IPS-15b (cell line): ENCODE data around the gene TNRC6C.
A peak's percentile ranks its signal among the peaks of the same experiment; 100 is the strongest.

Source experiments
- H3K27me3 ChIP-seq: one replicate; pipeline ENCODE4 v1.6.1; 2013; ENCODE audit warnings: low read length; ENCODE audit not compliant: control insufficient read depth, insufficient read depth
- H3K36me3 ChIP-seq: one replicate; pipeline ENCODE4 v1.6.1; 2013; ENCODE audit warnings: low read length; ENCODE audit not compliant: control insufficient read depth, insufficient read depth
- H3K4me1 ChIP-seq: one replicate; pipeline ENCODE4 v1.6.1; 2013; ENCODE audit warnings: mild to moderate bottlenecking, low read length; ENCODE audit not compliant: control insufficient read depth, insufficient read depth
- H3K4me3 ChIP-seq: one replicate; pipeline ENCODE4 v1.5.1; 2013; ENCODE audit warnings: low read depth, low read length
- H3K9ac ChIP-seq: one replicate; pipeline ENCODE4 v1.6.1; 2013; ENCODE audit warnings: low read depth, mild to moderate bottlenecking, low read length
- H3K9me3 ChIP-seq: one replicate; pipeline ENCODE4 v1.6.1; 2013; ENCODE audit warnings: mild to moderate bottlenecking, low read length; ENCODE audit not compliant: control insufficient read depth, insufficient read depth

Gene TNRC6C

GRCh38 chr17:78123258-78123929 is 164.9 kb downstream of the TNRC6C start:
- H3K9me3 ChIP-seq: no peaks in the 10 kb centered on the region
- no peak overlapping the region for H3K4me3 ChIP-seq
- H3K4me1 ChIP-seq: peaks cover 4% of the 10 kb centered on the region
- H3K36me3 ChIP-seq: peaks cover 36% of the 10 kb centered on the region
- H3K9ac ChIP-seq: no peak overlapping the region
- no peaks in the 10 kb centered on the region for H3K27me3 ChIP-seq

DNA sequence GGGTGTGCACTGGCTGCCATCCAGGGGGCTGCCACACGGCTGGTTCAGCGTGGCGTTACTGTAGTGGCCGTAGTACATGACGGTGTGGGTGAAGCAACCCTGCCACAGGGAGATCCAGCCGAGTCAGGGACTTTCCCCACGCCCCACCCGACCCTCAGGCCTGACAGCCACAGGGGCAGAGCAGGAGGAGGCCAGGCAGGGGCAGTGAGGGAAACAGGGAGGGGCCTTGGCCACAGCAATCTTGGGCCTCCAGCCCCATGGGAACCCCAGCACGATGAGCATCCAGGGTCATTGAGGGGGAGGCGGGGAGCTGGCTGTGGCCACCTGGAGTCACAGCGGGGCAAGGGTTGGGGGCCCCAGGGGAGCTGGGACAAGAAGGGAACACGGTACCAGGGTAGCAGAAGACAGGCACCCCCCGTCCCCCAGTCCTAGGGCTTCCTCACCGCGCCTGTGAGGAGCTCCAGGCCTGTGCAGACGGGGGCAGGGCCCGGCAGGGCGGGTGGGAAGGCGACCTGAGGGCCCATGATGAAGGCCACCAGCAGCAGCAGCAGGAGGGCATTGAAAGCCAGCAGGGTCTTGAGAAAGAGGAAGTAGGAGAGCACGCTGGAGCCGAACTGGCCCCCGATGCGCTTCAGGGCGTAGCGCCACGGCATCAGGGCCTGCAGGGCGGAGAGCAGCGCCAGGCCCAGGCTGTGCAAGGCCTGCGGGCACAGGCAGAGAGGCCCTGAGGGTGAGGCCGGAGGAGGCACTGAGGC is 165.8 kb downstream of the TNRC6C start:
- no peak overlapping the region for H3K9ac ChIP-seq
- H3K4me3 ChIP-seq: no peak overlapping the region
- no peaks in the 10 kb centered on the region for H3K9me3 ChIP-seq
- H3K27me3 ChIP-seq: peaks cover 1% of the 10 kb centered on the region
- peaks cover 6% of the 10 kb centered on the region for H3K4me1 ChIP-seq
- H3K36me3 ChIP-seq: peaks cover 36% of the 10 kb centered on the region

DNA sequence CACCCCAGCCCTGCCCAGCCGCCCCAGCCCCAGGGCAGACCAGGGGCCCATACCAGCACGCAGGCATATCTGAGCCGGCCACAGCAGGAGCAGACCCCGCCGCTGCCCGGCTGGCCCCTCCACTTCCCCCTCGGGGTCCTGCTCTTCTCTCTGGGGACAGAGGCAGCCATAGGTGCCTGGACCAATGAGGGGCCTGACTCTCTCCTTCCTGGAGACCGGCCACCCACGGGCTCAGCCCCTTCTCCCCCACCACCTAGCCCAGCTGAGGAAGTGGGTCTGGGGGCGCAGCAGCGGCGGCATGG is 166.3 kb downstream of the TNRC6C start:
- no peaks in the 10 kb centered on the region for H3K9me3 ChIP-seq
- peaks cover 6% of the 10 kb centered on the region for H3K4me1 ChIP-seq
- no peak overlapping the region for H3K9ac ChIP-seq
- peaks cover 36% of the 10 kb centered on the region for H3K36me3 ChIP-seq
- H3K27me3 ChIP-seq: peaks cover 3% of the 10 kb centered on the region
- H3K4me3 ChIP-seq: no peak overlapping the region

DNA sequence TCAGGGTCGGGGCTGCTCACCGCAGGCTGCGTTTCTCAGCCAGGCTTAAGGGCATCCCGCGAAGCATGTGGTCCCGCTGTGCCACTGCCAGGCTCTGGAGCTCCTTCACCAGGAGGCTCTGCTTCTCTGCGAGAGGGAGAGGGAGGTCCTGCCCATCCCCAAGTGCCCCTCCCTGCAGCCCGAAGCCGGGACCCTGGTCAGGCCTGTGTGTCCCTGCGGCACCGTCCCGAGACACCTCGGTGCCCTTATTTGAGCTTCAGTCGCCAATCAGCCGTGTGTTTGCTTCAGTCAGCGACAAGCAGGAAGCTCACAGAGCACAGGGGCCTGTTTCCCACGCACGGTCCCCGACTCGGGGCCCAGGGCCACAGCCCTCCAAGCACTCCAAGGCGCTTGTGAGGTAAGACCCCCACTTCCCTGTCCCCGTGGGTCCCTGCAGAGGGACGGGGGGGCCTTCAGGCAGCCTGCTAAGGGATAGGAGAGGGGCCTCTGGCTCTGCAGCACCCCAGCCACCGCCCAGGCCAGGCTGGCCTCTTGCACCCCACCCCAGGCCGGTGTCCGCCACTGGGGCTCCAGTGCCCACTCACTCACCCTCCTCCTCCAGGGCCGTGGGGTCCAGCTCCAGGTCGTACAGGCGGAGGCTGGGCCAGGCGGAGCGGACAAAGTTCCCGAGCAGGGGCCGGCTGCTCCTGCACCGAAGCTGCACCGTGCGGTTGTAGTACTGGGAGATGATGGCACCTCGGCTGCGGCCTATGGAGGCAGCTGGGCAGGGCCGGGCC is 166.8 kb downstream of the TNRC6C start:
- H3K36me3 ChIP-seq: peaks cover 36% of the 10 kb centered on the region
- H3K4me3 ChIP-seq: no peak overlapping the region
- H3K9me3 ChIP-seq: no peaks in the 10 kb centered on the region
- peaks cover 6% of the 10 kb centered on the region for H3K4me1 ChIP-seq
- peaks cover 4% of the 10 kb centered on the region for H3K27me3 ChIP-seq
- no peak overlapping the region for H3K9ac ChIP-seq

- Histone ChIP-seq H3K36me3 (peaks cover 32% of the 10 kb centered on the region), H3K9ac (no peak overlapping the region), H3K9me3 (no peaks in the 10 kb centered on the region), H3K4me1 (peaks cover 6% of the 10 kb centered on the region), H3K4me3 (no peak overlapping the region), H3K27me3 (peaks cover 13% of the 10 kb centered on the region)
These were observed 167.7 kb downstream of the TNRC6C start for GRCh38 chr17:78125976-78126894.

DNA sequence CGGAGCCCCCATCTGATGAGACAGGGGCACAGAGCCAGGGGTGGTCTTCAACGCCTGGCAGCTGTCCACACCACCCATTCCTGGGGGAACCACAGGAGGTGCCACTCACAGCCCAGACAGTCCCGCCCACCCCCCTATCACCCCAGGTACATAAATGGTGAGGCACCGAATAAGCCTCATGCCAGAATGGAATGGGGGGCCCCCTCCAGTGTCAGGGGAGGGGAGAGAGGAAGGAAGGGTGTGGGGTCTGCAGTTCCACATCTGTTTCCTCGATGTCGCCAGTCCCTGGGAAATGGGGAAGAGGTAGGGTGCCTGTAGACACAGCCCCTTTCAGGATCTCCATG is 168.4 kb downstream of the TNRC6C start:
- H3K4me1 ChIP-seq: peaks cover 6% of the 10 kb centered on the region
- H3K9me3 ChIP-seq: no peaks in the 10 kb centered on the region
- H3K36me3 ChIP-seq: peaks cover 26% of the 10 kb centered on the region
- peak overlapping the region; percentile 73 for H3K9ac ChIP-seq
- H3K4me3 ChIP-seq: peak overlapping the region; percentile 65
- H3K27me3 ChIP-seq: peaks cover 13% of the 10 kb centered on the region

GRCh38 chr17:78127239-78127887 is 168.9 kb downstream of the TNRC6C start:
- peaks cover 6% of the 10 kb centered on the region for H3K4me1 ChIP-seq
- H3K36me3 ChIP-seq: peaks cover 22% of the 10 kb centered on the region
- peak overlapping the region; percentile 73 for H3K9ac ChIP-seq
- H3K27me3 ChIP-seq: peaks cover 14% of the 10 kb centered on the region
- H3K9me3 ChIP-seq: no peaks in the 10 kb centered on the region
- H3K4me3 ChIP-seq: peak overlapping the region; percentile 65

DNA sequence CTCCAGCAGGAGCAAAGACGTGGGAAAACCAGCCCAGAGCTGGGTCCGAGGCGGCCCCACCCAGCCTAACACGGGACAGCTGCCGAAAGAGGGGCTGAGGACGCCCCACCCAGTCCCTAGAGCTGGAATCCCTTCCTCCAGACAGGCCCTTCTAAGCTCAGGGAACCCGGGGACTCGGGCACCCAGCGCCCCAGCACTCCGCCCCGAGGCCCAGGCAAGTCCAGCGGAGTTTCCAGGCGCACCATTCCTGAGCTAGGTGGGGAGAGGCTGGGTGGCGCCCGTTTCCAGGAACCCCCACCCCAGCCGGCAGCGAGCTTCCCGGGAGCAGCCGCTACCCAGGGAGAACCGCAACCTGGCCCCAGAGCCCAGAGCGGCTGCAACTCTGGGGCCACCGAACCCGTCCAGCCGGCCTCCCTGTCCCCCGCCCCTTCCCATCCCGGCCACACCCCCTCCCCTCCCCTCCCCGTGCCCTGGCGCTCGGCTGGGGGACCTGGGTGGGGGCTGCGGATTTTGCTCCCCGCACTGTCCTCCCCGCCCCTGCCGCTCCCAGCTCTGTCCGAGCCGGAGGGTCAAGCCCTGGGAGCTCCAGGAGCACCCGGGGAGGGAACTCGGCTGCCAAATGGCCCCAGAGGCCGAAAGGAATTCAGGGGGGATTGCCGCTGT is 169.5 kb downstream of the TNRC6C start:
- no peaks in the 10 kb centered on the region for H3K9me3 ChIP-seq
- H3K4me3 ChIP-seq: peak overlapping the region; percentile 65
- peak overlapping the region; percentile 73 for H3K9ac ChIP-seq
- H3K27me3 ChIP-seq: peaks cover 21% of the 10 kb centered on the region
- H3K36me3 ChIP-seq: peaks cover 16% of the 10 kb centered on the region
- H3K4me1 ChIP-seq: peaks cover 6% of the 10 kb centered on the region

GRCh38 chr17:78128551-78129350 is 170.2 kb downstream of the TNRC6C start, which contains the start of gene TMC6:
Gene TMC6, minus strand, starts transcription at chr17:78128755. Its CDS starts 1,923 bp downstream, at chr17:78126832.
- H3K4me1 ChIP-seq: peaks cover 6% of the 10 kb centered on the region
- peak within 1 kb of the TSS; percentile 73 for H3K9ac ChIP-seq
- peaks cover 24% of the 10 kb centered on the region for H3K27me3 ChIP-seq
- peaks cover 10% of the 10 kb centered on the region for H3K36me3 ChIP-seq
- peak within 1 kb of the TSS; percentile 65 for H3K4me3 ChIP-seq
- no peaks in the 10 kb centered on the region for H3K9me3 ChIP-seq
